HepG2 (cell line): ENCODE data around the gene RCN1. TPM values are rescaled to one million over a fixed set of nuclear protein-coding genes. Genes with fewer than 3 reads are reported as not detected.

Experiments used
- ATAC-seq: fragments of 200-7000 bp; cut with Tn5 transposase; 3 replicates; pipeline ENCODE4 v1.9.1; 2020; ENCODE audit warnings: mild to moderate bottlenecking, moderate library complexity
- BruUV-seq: library from RNA; stranded (reverse); fragments of 400-500 nt; replicated peaks from 2 replicates; lab custom pipeline; 2021; lab: Mats Ljungman, UMichigan
- CTCF ChIA-PET: fragments of 300-600 bp; formaldehyde crosslinking; extraction: SDS; loops from one replicate; lab custom pipeline; 2021; ENCODE audit warnings: low total read pairs, inconsistent platforms, low intra/inter-chr PET ratio; lab: Yijun Ruan, JAX
- POLR2A ChIA-PET: fragments of 350-600 bp; sonication (Branson Sonifier 250); formaldehyde crosslinking; loops from one replicate; lab custom pipeline; 2020; ENCODE audit warnings: antibody characterized with exemption, inconsistent platforms; lab: Yijun Ruan, JAX
- DNase-seq: peaks from one replicate; pipeline ENCODE4 v3.0.0-alpha.2; 2015; ENCODE audit warnings: low spot score
- FAIRE-seq: peaks from 3 replicates; lab custom pipeline; 2011; peaks lifted over from hg19 to GRCh38; lab: Jason Lieb, UNC
- H2AFZ ChIP-seq: one replicate; pipeline ENCODE4 v1.6.1; 2011; ENCODE audit warnings: low read length, inconsistent platforms
- H3K27ac ChIP-seq: fragments of 300-600 bp; 3 replicates; pipeline ENCODE4 v1.8.0; 2011; ENCODE audit warnings: mixed run types, mild to moderate bottlenecking, mixed read lengths, low read length, inconsistent platforms; ENCODE audit not compliant: insufficient read depth; ENCODE audit errors: extremely low read length
- H3K27me3 ChIP-seq, 2 experiments: fragments of 200-600 bp in 1 of 2; 2 replicates in 1 of 2; 3 replicates in 1 of 2; pipeline versions ENCODE4 v1.6.0 to v1.8.0; 2011; ENCODE audit warnings: low read length in 2 of 2, mild to moderate bottlenecking in 2 of 2, moderate library complexity in 2 of 2, inconsistent platforms in 1 of 2; ENCODE audit not compliant: insufficient read depth in 2 of 2, control insufficient read depth in 1 of 2
- H3K36me3 ChIP-seq, 2 experiments: fragments of 200-600 bp in 1 of 2; replicated peaks in 1 of 2; 2 replicates in 1 of 2; 3 replicates in 1 of 2; pipeline versions ENCODE4 v1.5.1 to v1.8.0; 2011; ENCODE audit warnings: low read length in 2 of 2, inconsistent platforms in 1 of 2; ENCODE audit not compliant: insufficient read depth in 2 of 2, control insufficient read depth in 1 of 2
- H3K4me1 ChIP-seq: 2 replicates; pipeline ENCODE4 v1.5.1; 2012; ENCODE audit warnings: low read length, inconsistent platforms; ENCODE audit not compliant: insufficient read depth
- H3K4me2 ChIP-seq: 2 replicates; pipeline ENCODE4 v1.6.0; 2011; ENCODE audit warnings: low read depth, low read length, inconsistent platforms
- H3K4me3 ChIP-seq, 3 experiments: fragments of 200-600 bp in 1 of 3; sonication (generic), shearing (Covaris generic) in 1 of 3; replicated peaks in 1 of 3; 2 replicates each; pipeline ENCODE4 v1.5.1; 2011 to 2016; ENCODE audit warnings: low read length in 3 of 3, inconsistent platforms in 2 of 3, low read depth in 2 of 3, mild to moderate bottlenecking in 2 of 3, control low read depth in 1 of 3, mixed read lengths in 1 of 3; ENCODE audit not compliant: insufficient read depth in 1 of 3
- H3K79me2 ChIP-seq: one replicate; pipeline ENCODE4 v1.6.1; 2011; ENCODE audit warnings: low read length, inconsistent platforms; ENCODE audit not compliant: insufficient read depth
- H3K9ac ChIP-seq: 2 replicates; pipeline ENCODE4 v1.6.0; 2011; ENCODE audit warnings: mild to moderate bottlenecking, low read depth, low read length, inconsistent platforms; ENCODE audit not compliant: insufficient read depth
- H3K9me3 ChIP-seq: 2 replicates; pipeline ENCODE4 v1.5.1; 2012; ENCODE audit warnings: mild to moderate bottlenecking, low read length
- H4K20me1 ChIP-seq: 2 replicates; pipeline ENCODE4 v1.6.0; 2011; ENCODE audit warnings: inconsistent platforms, mild to moderate bottlenecking, low read length, moderate library complexity; ENCODE audit not compliant: insufficient read depth
- BCL6 ChIP-seq: IDR thresholded peaks from 2 replicates; pipeline ENCODE4 v1.6.1; 2016; ENCODE audit warnings: missing genetic modification reagents, missing compliant biosample characterization
- ELF4 ChIP-seq: sonication (generic); formaldehyde crosslinking; IDR thresholded peaks from 2 replicates; pipeline ENCODE4 v1.5.0; 2020; ENCODE audit warnings: missing genetic modification reagents, mild to moderate bottlenecking, moderate library complexity, borderline replicate concordance
- FOXK2 ChIP-seq: fragments of 450-650 bp; IDR thresholded peaks from 2 replicates; pipeline ENCODE4 v1.6.1; 2016
- HDAC6 ChIP-seq: fragments of 200-600 bp; sonication (generic); IDR thresholded peaks from 2 replicates; pipeline ENCODE4 v1.7.0; 2017; ENCODE audit warnings: mild to moderate bottlenecking, antibody characterized with exemption, low read length, low read depth
- HOXA5 ChIP-seq: sonication (generic); formaldehyde crosslinking; IDR thresholded peaks from 2 replicates; pipeline ENCODE4 v1.4.0; 2020; ENCODE audit warnings: missing genetic modification reagents
- KMT2A ChIP-seq: sonication (generic); formaldehyde crosslinking; IDR thresholded peaks from 2 replicates; pipeline ENCODE4 v1.4.0; 2020; ENCODE audit warnings: missing genetic modification reagents
- RFX1 ChIP-seq: fragments of 450-650 bp; IDR thresholded peaks from 2 replicates; pipeline ENCODE4 v1.6.1; 2017
- ZNF441 ChIP-seq: sonication (generic); formaldehyde crosslinking; IDR thresholded peaks from 2 replicates; pipeline ENCODE4 v1.7.0; 2021; ENCODE audit warnings: missing genetic modification reagents, borderline replicate concordance
- WGBS: methylation state at CpG from one replicate; pipeline ENCODE4 v1.1.6; 2017; ENCODE audit warnings: low lambda C conversion rate; 5-methylcytosine and 5-hydroxymethylcytosine counted together
- in situ Hi-C: cut with HindIII; loops from 2 replicates; pipeline ENCODE4 v1.10.0; 2017; ENCODE audit warnings: low pct_unique_long_range_greater_than_20kb; ENCODE audit not compliant: extremely low pct_ligation_motif_present
- intact Hi-C: fragments of 100-400 bp; cut with micrococcal nuclease; formaldehyde crosslinking; loops from one replicate; pipeline ENCODE4 v1.10.0; 2022; ENCODE audit not compliant: unreplicated experiment
- polyA plus RNA-seq, 8 experiments: library from polyadenylated mRNA; depleted of rRNA in 3 of 8; stranded (reverse) in 7 of 8; unstranded in 1 of 8; fragments of >200 nt; fragmentation: Illumina TruSeq in 4 of 8; extraction: Trizol in 4 of 8; gene quantifications; 2 replicates each; pipeline versions ENCODE4 v1.2.1 to v1.2.3, GENCODE V29; 2011 to 2016; ENCODE audit warnings: low read depth in 4 of 8, missing spikeins in 1 of 8, mixed read lengths in 1 of 8; ENCODE audit not compliant: insufficient read depth in 1 of 8
- total RNA-seq, 5 experiments: library from RNA; depleted of rRNA; stranded (reverse); fragments of >200 nt; fragmentation: Illumina TruSeq; extraction: Trizol; gene quantifications; 2 replicates each; pipeline ENCODE4 v1.2.3, GENCODE V29; 2016; ENCODE audit warnings: low read depth in 1 of 5
- TF ChIP-seq, protein P1 (sequence below), 2 experiments: fragments of 450-650 bp in 1 of 2; sonication (generic) in 1 of 2; formaldehyde crosslinking in 1 of 2; IDR thresholded peaks; 2 replicates each; pipeline versions ENCODE4 v1.6.1 to v1.8.0; 2016 to 2022; ENCODE audit warnings: antibody characterized with exemption in 1 of 2, mild to moderate bottlenecking in 1 of 2, missing genetic modification reagents in 1 of 2
- TF ChIP-seq, protein P2 (sequence below): IDR thresholded peaks from 2 replicates; pipeline ENCODE4 v1.4.0; 2020; ENCODE audit warnings: mild to moderate bottlenecking, missing genetic modification reagents
- TF ChIP-seq, protein P3 (sequence below): sonication (generic); formaldehyde crosslinking; IDR thresholded peaks from 2 replicates; pipeline ENCODE4 v1.8.0; 2022; ENCODE audit warnings: mild to moderate bottlenecking, missing genetic modification reagents, moderate library complexity

The RCN1 gene
- total and polyA plus RNA-seq, 2 of the 13 experiments (the other 11 are each of a cell fraction or from before 2014, with no cell fraction given) = 22.0 to 28.5 TPM

DNA sequence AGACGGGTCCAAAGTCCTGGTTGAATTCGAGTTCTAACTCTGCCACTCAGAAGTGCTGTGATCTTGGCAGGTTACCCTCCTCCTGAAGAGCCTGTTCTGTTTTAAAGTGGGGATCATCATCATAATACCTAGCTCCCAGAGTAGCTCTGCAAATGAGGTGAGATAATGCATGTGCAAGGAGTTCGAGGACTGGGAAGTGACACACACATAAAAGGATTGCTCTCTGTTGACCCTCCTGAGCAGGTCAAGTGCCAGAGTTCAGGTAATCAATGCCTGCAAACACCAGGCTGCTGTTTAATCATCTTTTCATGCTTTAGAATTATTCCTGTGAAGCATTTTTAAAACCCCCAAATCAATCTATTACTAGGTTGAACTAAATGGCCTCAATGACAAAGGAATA, 19.9 kb downstream of the RCN1 start:
- FAIRE-seq (no peak), ATAC-seq (peak; percentile 47; the same call in 1 of the 3 replicates), DNase-seq (no peak)
- Histone ChIP-seq H3K4me2 (no peak overlapping the region), H3K27ac (no peak overlapping the region), H3K79me2 (no peaks in the 10 kb centered on the region), H3K9ac (no peak overlapping the region), H2AFZ (no peak overlapping the region), H3K9me3 (no peaks in the 10 kb centered on the region), H3K4me3 (no peak overlapping the region), H3K36me3 (no peaks in the 10 kb centered on the region), H3K4me1 (peaks cover 6% of the 10 kb centered on the region; the same call in 1 of the 2 replicates), H3K27me3 (peaks cover 2 to 46% of the 10 kb centered on the region in 2 experiments), H4K20me1 (peaks cover 6% of the 10 kb centered on the region; the same call in 1 of the 2 replicates)
- WGBS = 0% methylated on average over 2 of the region's 3 CpGs
- in situ Hi-C loops (no loop called here), intact Hi-C loops (no loop called here)
- no TSS peak for BruUV-seq
- POLR2A ChIA-PET = no interaction called here
- CTCF ChIA-PET = no interaction called here
- TF ChIP-seq RFX1 (no peak), ZNF441 (no peak), BCL6 (CRISPR knock-in tag) (peak; percentile 64), FOXK2 (no peak), KMT2A (no peak), HDAC6 (no peak), ELF4 (CRISPR knock-in tag) (no peak), HOXA5 (CRISPR knock-in tag) (no peak)
- TF ChIP-seq, protein P1, sequence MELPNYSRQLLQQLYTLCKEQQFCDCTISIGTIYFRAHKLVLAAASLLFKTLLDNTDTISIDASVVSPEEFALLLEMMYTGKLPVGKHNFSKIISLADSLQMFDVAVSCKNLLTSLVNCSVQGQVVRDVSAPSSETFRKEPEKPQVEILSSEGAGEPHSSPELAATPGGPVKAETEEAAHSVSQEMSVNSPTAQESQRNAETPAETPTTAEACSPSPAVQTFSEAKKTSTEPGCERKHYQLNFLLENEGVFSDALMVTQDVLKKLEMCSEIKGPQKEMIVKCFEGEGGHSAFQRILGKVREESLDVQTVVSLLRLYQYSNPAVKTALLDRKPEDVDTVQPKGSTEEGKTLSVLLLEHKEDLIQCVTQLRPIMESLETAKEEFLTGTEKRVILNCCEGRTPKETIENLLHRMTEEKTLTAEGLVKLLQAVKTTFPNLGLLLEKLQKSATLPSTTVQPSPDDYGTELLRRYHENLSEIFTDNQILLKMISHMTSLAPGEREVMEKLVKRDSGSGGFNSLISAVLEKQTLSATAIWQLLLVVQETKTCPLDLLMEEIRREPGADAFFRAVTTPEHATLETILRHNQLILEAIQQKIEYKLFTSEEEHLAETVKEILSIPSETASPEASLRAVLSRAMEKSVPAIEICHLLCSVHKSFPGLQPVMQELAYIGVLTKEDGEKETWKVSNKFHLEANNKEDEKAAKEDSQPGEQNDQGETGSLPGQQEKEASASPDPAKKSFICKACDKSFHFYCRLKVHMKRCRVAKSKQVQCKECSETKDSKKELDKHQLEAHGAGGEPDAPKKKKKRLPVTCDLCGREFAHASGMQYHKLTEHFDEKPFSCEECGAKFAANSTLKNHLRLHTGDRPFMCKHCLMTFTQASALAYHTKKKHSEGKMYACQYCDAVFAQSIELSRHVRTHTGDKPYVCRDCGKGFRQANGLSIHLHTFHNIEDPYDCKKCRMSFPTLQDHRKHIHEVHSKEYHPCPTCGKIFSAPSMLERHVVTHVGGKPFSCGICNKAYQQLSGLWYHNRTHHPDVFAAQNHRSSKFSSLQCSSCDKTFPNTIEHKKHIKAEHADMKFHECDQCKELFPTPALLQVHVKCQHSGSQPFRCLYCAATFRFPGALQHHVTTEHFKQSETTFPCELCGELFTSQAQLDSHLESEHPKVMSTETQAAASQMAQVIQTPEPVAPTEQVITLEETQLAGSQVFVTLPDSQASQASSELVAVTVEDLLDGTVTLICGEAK (IDR thresholded peaks at IDR 0.05) = no peak
- TF ChIP-seq, protein P1 (CRISPR knock-in tag; IDR thresholded peaks at IDR 0.05) = no peak
- TF ChIP-seq, protein P2, sequence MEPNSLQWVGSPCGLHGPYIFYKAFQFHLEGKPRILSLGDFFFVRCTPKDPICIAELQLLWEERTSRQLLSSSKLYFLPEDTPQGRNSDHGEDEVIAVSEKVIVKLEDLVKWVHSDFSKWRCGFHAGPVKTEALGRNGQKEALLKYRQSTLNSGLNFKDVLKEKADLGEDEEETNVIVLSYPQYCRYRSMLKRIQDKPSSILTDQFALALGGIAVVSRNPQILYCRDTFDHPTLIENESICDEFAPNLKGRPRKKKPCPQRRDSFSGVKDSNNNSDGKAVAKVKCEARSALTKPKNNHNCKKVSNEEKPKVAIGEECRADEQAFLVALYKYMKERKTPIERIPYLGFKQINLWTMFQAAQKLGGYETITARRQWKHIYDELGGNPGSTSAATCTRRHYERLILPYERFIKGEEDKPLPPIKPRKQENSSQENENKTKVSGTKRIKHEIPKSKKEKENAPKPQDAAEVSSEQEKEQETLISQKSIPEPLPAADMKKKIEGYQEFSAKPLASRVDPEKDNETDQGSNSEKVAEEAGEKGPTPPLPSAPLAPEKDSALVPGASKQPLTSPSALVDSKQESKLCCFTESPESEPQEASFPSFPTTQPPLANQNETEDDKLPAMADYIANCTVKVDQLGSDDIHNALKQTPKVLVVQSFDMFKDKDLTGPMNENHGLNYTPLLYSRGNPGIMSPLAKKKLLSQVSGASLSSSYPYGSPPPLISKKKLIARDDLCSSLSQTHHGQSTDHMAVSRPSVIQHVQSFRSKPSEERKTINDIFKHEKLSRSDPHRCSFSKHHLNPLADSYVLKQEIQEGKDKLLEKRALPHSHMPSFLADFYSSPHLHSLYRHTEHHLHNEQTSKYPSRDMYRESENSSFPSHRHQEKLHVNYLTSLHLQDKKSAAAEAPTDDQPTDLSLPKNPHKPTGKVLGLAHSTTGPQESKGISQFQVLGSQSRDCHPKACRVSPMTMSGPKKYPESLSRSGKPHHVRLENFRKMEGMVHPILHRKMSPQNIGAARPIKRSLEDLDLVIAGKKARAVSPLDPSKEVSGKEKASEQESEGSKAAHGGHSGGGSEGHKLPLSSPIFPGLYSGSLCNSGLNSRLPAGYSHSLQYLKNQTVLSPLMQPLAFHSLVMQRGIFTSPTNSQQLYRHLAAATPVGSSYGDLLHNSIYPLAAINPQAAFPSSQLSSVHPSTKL (CRISPR knock-in tag) = peak; percentile 47; the same call in 1 of the 2 replicates
- TF ChIP-seq, protein P3, sequence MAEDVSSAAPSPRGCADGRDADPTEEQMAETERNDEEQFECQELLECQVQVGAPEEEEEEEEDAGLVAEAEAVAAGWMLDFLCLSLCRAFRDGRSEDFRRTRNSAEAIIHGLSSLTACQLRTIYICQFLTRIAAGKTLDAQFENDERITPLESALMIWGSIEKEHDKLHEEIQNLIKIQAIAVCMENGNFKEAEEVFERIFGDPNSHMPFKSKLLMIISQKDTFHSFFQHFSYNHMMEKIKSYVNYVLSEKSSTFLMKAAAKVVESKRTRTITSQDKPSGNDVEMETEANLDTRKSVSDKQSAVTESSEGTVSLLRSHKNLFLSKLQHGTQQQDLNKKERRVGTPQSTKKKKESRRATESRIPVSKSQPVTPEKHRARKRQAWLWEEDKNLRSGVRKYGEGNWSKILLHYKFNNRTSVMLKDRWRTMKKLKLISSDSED = no peak
